Ishikawa (cell line): Measurements from ENCODE around the gene BBS10.

Experiments used
- CEBPB ChIP-seq: IDR thresholded peaks from 2 replicates; pipeline ENCODE4 v1.6.1; 2012
- CREB1 ChIP-seq: IDR thresholded peaks from 2 replicates; pipeline ENCODE4 v1.6.1; 2012; ENCODE audit warnings: low read depth
- EGR1 ChIP-seq: IDR thresholded peaks from 2 replicates; pipeline ENCODE4 v1.6.1; 2012
- EP300 ChIP-seq: IDR thresholded peaks from 2 replicates; pipeline ENCODE4 v1.6.1; 2012; ENCODE audit warnings: borderline replicate concordance
- TAF1 ChIP-seq: IDR thresholded peaks from 2 replicates; pipeline ENCODE4 v1.6.1; 2012; ENCODE audit warnings: low read depth, mild to moderate bottlenecking
- TCF12 ChIP-seq: IDR thresholded peaks from 2 replicates; pipeline ENCODE4 v1.6.1; 2012; ENCODE audit warnings: low read depth
- TEAD4 ChIP-seq: IDR thresholded peaks from 2 replicates; pipeline ENCODE4 v1.6.1; 2012
- USF1 ChIP-seq: IDR thresholded peaks from 2 replicates; pipeline ENCODE4 v1.6.1; 2012
- YY1 ChIP-seq: IDR thresholded peaks from 2 replicates; pipeline ENCODE4 v1.6.1; 2012; ENCODE audit warnings: low read depth
- TF ChIP-seq, protein P1 (sequence below): IDR thresholded peaks from 2 replicates; pipeline ENCODE4 v1.6.1; 2012; ENCODE audit warnings: low read depth, mild to moderate bottlenecking

DNA sequence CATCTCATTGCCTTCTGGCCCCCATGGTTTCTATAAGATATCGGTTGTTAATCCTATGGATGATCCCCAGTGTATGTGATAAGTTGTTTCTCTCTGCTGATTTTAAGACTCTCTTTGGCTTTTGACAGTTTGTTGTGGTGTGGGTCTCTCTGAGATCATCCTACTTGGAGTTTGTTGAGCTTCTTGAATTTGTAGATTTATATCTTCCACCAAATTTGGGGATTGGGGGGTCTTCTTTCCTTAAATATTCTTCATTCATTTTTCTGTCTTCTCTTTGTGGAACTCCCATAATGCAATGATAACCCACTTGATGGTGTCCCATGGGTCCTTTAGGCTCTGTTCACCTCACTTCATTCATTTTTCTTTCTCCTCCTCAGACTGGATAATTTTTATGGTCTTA, 20.0 kb upstream of the BBS10 start:
- TF ChIP-seq CREB1 (no peak), YY1 (no peak), EP300 (no peak), USF1 (no peak), TAF1 (no peak), TCF12 (no peak), EGR1 (no peak), TEAD4 (no peak), CEBPB (no peak)
- TF ChIP-seq, protein P1, sequence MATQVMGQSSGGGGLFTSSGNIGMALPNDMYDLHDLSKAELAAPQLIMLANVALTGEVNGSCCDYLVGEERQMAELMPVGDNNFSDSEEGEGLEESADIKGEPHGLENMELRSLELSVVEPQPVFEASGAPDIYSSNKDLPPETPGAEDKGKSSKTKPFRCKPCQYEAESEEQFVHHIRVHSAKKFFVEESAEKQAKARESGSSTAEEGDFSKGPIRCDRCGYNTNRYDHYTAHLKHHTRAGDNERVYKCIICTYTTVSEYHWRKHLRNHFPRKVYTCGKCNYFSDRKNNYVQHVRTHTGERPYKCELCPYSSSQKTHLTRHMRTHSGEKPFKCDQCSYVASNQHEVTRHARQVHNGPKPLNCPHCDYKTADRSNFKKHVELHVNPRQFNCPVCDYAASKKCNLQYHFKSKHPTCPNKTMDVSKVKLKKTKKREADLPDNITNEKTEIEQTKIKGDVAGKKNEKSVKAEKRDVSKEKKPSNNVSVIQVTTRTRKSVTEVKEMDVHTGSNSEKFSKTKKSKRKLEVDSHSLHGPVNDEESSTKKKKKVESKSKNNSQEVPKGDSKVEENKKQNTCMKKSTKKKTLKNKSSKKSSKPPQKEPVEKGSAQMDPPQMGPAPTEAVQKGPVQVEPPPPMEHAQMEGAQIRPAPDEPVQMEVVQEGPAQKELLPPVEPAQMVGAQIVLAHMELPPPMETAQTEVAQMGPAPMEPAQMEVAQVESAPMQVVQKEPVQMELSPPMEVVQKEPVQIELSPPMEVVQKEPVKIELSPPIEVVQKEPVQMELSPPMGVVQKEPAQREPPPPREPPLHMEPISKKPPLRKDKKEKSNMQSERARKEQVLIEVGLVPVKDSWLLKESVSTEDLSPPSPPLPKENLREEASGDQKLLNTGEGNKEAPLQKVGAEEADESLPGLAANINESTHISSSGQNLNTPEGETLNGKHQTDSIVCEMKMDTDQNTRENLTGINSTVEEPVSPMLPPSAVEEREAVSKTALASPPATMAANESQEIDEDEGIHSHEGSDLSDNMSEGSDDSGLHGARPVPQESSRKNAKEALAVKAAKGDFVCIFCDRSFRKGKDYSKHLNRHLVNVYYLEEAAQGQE: no peak
